Esophagus squamous epithelium (tissue), 4 donors: ENCODE measurements around the gene NEUROG1.

Experiments used
- CTCF ChIP-seq, 6 experiments: fragments of 450-650 bp in 4 of 6; fragments of 200-600 bp in 2 of 6; sonication (generic) in 2 of 6; IDR thresholded peaks; one replicate each; pipeline ENCODE4 v1.5.1; 2016 to 2019; ENCODE audit warnings: antibody characterized with exemption in 6 of 6, mild to moderate bottlenecking in 4 of 6, moderate library complexity in 4 of 6
- POLR2A ChIP-seq, 4 donors: fragments of 450-650 bp; IDR thresholded peaks; one replicate each; pipeline ENCODE4 v1.6.1; 2017; ENCODE audit warnings: antibody characterized with exemption in 4 of 4, mild to moderate bottlenecking in 4 of 4, moderate library complexity in 3 of 4

- TF ChIP-seq POLR2A (IDR thresholded peaks at IDR 0.05) (no peak), CTCF (IDR thresholded peaks at IDR 0.05) (no peak)
Measured at GRCh38 chr5:135501965-135502364, 33.8 kb downstream of the NEUROG1 start.
